Activated T-helper 1 cell treated with anti-CD3 and anti-CD28 coated beads, Interleukin-12 subunit alpha, Interleukin-12 subunit beta, Interleukin-2, Interleukin-4 antibody, amounts not matched to agents 30 ng/mL and 10 ng/mL and 1 ng/mL, durations not matched to agents 14 hours and 24 hours and 36 hours (primary cell): ENCODE measurements around the gene LETM1. TPM values are rescaled to one million over a fixed set of nuclear protein-coding genes. Genes with fewer than 3 reads are reported as not detected.
"Not testable (repeated sequence)": the region's sequence is repeated elsewhere in the genome, so short reads cannot be mapped to it uniquely, and the experiment has no call there.

Source experiments
- DNase-seq: peaks from one replicate; pipeline ENCODE4 v3.0.0; 2021; ENCODE audit warnings: low spot score
- H3K27ac Mint-ChIP-seq: one replicate; pipeline ENCODE4 v1.8.0; 2021; ENCODE audit warnings: mild to moderate bottlenecking, mixed read lengths
- H3K27me3 Mint-ChIP-seq: one replicate; pipeline ENCODE4 v1.8.0; 2022; ENCODE audit warnings: mild to moderate bottlenecking, moderate library complexity, mixed read lengths; ENCODE audit not compliant: insufficient read depth
- H3K36me3 Mint-ChIP-seq: one replicate; pipeline ENCODE4 v1.8.0; 2021; ENCODE audit warnings: low read depth, mixed read lengths
- H3K4me1 Mint-ChIP-seq: one replicate; pipeline ENCODE4 v1.8.0; 2021; ENCODE audit warnings: low read depth, mixed read lengths
- H3K4me3 Mint-ChIP-seq: one replicate; pipeline ENCODE4 v1.8.0; 2021; ENCODE audit warnings: mild to moderate bottlenecking, moderate library complexity, mixed read lengths
- H3K9me3 Mint-ChIP-seq: one replicate; pipeline ENCODE4 v1.8.0; 2021; ENCODE audit warnings: mixed read lengths
- intact Hi-C: fragments of 100-400 bp; cut with micrococcal nuclease; formaldehyde crosslinking; loops from one replicate; pipeline ENCODE4 v1.15.1; 2024
- total RNA-seq: library from RNA; stranded (reverse); gene quantifications from 2 replicates; pipeline ENCODE4 v1.2.3, GENCODE V29; 2022

The LETM1 gene
- total RNA-seq, 1 donor from 2014 or later: 101 TPM

DNA sequence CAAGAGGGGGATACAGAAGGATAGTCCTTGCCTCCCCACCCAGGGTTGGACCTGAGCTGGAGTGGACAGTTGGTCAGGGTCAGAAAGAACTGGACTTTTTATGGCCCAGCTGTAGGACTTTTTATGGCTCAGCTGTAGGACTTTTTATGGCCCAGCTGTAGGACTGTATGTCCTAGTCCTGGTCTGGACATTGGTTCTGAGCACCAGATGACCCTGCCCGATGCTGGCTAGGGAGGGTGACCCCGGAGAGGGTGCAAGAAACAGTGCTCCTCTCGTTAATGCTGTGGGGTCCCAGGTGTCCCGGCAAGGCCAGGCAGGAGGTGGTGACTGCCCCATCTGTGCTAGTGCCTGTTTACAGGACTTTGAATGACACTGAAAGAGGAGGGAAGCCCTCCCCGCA is 2.0 kb upstream of the LETM1 start:
- Mint-ChIP-seq H3K27ac (no peak overlapping the region), H3K36me3 (peaks cover 7% of the 10 kb centered on the region), H3K27me3 (no peaks in the 10 kb centered on the region)

DNA sequence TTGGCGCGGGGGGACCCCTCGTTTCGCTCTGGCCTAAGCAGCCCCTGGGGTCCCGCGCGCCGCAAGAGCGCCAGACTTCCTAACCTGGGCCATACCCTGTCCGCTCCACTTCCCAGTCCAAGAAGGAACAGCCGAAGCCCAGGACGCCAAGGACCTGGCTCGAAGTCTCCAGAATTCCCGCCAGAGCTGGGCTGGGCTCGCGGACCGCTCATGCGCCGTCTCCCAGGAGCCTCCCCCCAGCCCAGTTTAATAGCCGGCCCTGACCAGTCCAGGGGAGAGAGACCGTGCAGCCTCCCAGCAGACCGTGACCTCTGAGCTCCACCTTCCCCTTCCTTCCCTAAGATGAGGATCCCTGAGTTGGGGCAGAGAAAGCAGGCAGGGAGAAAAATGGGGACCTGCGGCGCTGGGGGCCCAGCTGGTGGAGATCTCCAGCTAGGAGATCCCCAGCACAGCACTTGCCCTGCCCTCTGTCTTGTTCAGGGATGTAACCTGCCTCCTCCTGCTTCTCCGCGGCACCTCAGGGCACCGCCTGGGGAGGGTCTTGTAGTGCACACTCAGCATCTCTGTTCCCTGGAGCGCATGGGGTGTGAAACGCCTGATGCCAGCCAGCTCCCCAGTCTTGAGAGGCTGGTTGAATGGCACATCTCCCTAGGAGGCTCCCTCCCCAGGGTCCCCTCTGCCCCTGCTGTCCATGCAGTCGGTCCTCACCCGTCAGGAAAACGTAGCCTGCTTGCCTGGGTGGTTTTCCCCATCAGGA is 1.2 kb upstream of the LETM1 start:
- Mint-ChIP-seq H3K4me3 (peak overlapping the region; percentile 84), H3K4me1 (peaks cover 33% of the 10 kb centered on the region), H3K27ac (peak overlapping the region; percentile 61), H3K36me3 (peaks cover 13% of the 10 kb centered on the region), H3K27me3 (no peaks in the 10 kb centered on the region), H3K9me3 (no peaks in the 10 kb centered on the region)
- DNase-seq: no peak
- intact Hi-C loops: loop anchor here (1.0 to 10.0 kb wide), 13 partner anchors 13 to 925 kb away; partner anchors contain the start of genes CFAP99, CTBP1, FAM193A and GAK

More for the DNA sequence above, 2.0 kb upstream of the LETM1 start:
- no peaks in the 10 kb centered on the region for H3K9me3 Mint-ChIP-seq
- no peak overlapping the region for H3K4me3 Mint-ChIP-seq
- peaks cover 30% of the 10 kb centered on the region for H3K4me1 Mint-ChIP-seq
- intact Hi-C loops: loop anchor here (2.0 to 10.0 kb wide), 4 partner anchors 53 to 926 kb away; partner anchors contain the start of genes CTBP1, GAK, TMEM175 and UVSSA
- DNase-seq: no peak

DNA sequence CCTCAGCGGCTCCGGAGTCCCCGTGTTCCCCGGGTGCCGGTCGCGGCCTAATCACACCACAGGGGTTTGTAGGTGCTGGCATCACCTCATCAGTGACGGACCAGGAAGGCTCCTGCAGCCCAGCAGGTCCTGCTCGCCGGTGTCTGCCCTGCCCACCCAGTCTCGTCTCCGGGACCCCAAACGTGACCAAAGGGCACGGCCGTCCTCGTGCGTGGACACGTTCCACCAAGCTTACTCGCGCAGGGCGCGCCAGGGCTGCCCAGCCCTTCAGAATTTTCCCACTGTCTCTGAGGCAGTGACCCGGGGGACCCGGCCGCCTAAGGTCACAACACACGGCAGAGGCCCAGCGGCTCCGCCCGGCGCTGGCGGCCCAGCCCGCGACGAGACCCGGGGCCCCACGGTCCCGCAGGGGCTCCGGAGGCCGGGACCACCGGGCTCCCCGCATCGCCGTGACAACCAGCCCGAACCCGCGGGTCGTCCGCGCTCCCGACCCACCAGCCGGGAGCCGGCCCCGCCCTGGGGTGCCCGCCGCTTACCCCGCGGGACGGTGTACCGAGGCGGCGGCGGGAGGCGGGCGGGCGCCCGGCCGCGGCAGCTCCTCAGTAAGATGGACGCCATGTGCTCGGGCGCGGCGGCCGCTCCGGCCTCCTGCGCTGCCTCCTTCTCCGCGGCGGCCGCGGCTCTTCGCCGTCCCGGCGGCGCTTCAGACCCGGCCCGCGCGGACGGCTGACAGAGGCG is 454 bp downstream of the LETM1 start:
- intact Hi-C loops: loop anchor here (1.0 to 10.0 kb wide), 14 partner anchors 15 to 923 kb away; partner anchors contain the start of genes CFAP99, CTBP1, FAM193A and GAK

DNA sequence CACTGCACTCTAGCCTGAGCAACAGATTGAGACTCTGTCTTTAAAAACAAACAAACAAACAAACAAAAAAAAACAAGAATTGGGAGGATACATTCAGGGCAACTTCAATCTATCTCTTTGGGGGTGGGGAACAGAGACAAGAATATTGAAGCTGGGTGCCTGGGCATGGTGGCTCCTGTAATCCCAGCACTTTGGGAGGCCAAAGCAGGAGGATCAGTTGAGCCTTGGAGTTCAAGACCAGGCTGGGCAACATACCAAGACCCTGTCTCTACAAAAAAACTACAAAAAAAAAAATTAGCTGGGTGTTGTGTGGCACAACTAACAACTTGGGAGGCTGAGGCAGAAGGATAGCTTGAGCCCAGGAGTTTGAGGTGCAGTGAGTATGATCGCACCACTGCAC is 1.2 kb downstream of the LETM1 start:
- Mint-ChIP-seq H3K4me1 (peaks cover 37% of the 10 kb centered on the region), H3K27ac (peak overlapping the region; percentile 68), H3K36me3 (peaks cover 13% of the 10 kb centered on the region), H3K9me3 (no peaks in the 10 kb centered on the region), H3K27me3 (no peaks in the 10 kb centered on the region), H3K4me3 (peak overlapping the region; percentile 87)
- no peak for DNase-seq
- intact Hi-C loops: loop anchor here (2.0 to 10.0 kb wide), 4 partner anchors 20 to 922 kb away; partner anchors contain the start of genes CTBP1, GAK, TMEM175 and UVSSA

More for the DNA sequence above, 454 bp downstream of the LETM1 start:
- DNase-seq: no peak
- Mint-ChIP-seq H3K4me3 (peak overlapping the region; percentile 87), H3K27me3 (no peaks in the 10 kb centered on the region), H3K36me3 (peaks cover 13% of the 10 kb centered on the region), H3K4me1 (peaks cover 37% of the 10 kb centered on the region), H3K27ac (peak overlapping the region; percentile 68), H3K9me3 (no peaks in the 10 kb centered on the region)

DNA sequence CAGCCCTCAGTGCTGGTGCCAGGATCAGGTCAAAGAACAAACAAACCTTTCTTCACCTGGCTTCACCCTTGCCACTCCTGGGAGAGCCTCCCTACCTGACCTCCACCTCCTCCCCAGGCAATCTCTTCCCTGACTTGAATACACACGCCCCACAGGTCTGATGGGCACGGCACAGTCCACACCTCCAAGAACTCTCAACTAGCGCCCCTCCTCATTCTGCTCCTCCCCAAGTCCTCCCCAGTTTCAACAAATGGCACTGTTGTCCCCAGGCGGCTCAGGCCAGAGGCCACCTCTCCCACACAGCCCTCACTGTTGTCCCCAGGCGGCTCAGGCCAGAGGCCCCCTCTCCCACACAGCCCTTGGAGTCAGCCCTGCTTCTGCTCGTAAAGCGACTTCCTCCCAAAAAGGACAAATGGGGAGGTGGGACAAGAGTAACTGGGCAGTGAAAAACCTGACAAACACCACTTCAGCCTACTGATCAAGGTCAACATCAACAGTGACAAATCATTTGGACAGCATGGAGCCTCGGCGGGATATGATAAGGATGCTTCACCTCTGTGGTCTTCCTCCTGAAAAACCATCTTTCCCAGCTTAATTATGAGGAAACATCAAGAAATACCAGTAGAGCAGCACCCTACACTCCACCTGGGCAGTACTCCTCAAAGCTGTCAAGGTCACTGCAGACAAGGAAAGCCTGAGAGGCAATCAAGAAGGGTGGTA is 2.9 kb downstream of the LETM1 start:
- peaks cover 11% of the 10 kb centered on the region for H3K36me3 Mint-ChIP-seq
- intact Hi-C loops: loop anchor here (10.0 kb wide), 1 partner anchor 508 kb away; the partner anchor contains the start of gene UVSSA
- H3K27me3 Mint-ChIP-seq: no peaks in the 10 kb centered on the region
- peak overlapping the region; percentile 77 for H3K4me3 Mint-ChIP-seq
- peak overlapping the region; percentile 37 for H3K27ac Mint-ChIP-seq
- H3K4me1 Mint-ChIP-seq: peaks cover 37% of the 10 kb centered on the region
- H3K9me3 Mint-ChIP-seq: no peaks in the 10 kb centered on the region
- DNase-seq: no peak

DNA sequence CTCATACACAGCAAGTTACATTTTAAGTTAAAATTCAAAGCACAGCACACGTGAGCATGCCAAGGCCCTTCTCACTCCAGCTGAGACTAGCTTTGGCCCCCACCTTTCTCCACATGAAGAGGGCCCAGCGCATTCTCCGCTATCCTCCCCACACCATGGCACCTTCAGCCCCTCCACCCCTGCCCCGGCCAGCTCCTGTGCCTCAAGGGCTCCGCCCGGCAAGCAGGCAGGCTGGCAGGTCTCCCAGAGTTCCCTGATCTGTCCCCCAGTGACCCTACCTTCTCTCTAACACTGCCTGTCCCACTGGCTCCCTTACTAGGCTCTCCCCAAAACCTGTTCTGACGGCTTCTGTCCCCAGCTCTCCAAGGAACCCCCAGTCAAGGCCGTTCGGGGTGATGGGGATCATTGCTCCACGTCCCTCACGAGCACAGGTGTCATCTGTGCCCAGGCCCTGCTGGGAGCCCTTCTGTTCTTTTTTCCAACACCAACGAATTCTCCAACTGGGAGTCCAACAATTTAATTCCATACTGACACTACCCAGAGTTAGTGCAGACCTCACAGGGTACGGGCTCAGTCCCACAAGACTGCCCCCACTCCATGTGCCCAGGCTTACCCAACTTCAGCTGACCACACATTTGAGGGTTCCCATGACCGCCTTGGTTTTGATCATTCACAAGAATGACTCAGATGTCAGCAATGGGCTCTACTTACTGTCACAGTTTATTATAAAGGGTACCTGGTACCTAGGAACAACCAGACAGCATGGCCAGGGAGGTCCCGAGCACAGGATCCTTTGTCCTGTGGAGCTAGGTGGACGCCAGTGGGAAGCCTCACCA is 4.2 kb downstream of the LETM1 start:
- peaks cover 15% of the 10 kb centered on the region for H3K36me3 Mint-ChIP-seq
- no peaks in the 10 kb centered on the region for H3K27me3 Mint-ChIP-seq
- H3K4me3 Mint-ChIP-seq: no peak overlapping the region
- DNase-seq: no peak
- intact Hi-C loops: loop anchor here (10.0 kb wide), 1 partner anchor 507 kb away; the partner anchor contains the start of gene UVSSA
- H3K9me3 Mint-ChIP-seq: no peaks in the 10 kb centered on the region
- peak overlapping the region; percentile 4 for H3K27ac Mint-ChIP-seq
- H3K4me1 Mint-ChIP-seq: peaks cover 30% of the 10 kb centered on the region

DNA sequence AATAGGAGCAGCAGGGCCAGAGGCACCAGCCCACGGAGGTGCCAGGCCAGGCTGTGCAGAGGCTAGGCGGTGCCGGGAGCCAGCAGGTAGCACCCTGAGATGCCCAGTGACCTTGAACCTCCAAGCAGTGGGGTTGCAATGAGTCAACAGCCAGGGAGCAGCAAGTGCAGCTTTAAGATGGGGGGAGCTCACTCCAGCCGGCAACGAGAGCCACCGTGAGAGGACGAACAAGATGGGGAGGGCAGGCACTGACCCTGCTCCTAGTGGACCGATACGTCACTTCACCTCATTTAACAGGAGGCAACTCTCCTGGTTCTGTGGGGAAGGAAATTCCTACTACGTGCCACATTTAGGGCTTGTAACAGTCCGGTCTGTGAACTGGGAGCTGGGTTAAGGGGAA is 4.8 kb downstream of the LETM1 start:
- intact Hi-C loops: loop anchor here (10.0 kb wide), 1 partner anchor 506 kb away; the partner anchor contains the start of gene UVSSA
- H3K36me3 Mint-ChIP-seq: peaks cover 18% of the 10 kb centered on the region
- no peak overlapping the region for H3K27ac Mint-ChIP-seq
- H3K9me3 Mint-ChIP-seq: no peaks in the 10 kb centered on the region
- H3K4me1 Mint-ChIP-seq: peaks cover 30% of the 10 kb centered on the region
- no peaks in the 10 kb centered on the region for H3K27me3 Mint-ChIP-seq
- no peak for DNase-seq
- no peak overlapping the region for H3K4me3 Mint-ChIP-seq

DNA sequence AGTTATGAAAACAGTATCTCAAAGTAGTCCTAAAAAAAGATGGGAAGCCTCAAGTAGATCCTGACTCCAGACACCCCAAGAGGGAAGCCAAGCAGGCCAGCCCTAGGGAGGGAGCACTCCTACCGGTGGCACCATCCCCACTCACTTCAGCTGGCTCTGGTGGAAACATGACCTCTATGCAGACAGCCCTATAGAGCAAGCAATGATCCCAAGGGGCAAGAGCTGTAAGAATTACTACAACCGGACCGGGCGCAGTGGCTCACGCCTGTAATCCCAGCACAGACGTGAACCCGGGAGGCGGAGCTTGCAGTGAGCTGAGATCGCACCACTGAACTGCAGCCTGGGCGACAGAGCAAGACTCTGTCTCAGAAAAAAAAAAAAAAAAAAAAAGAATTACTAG is 5.7 kb downstream of the LETM1 start:
- Mint-ChIP-seq H3K4me3 (no peak overlapping the region), H3K9me3 (no peaks in the 10 kb centered on the region), H3K4me1 (peaks cover 30% of the 10 kb centered on the region), H3K27ac (no peak overlapping the region), H3K36me3 (peaks cover 18% of the 10 kb centered on the region), H3K27me3 (no peaks in the 10 kb centered on the region)
- DNase-seq: no peak
- intact Hi-C loops: loop anchor here (10.0 kb wide), 1 partner anchor 505 kb away; the partner anchor contains the start of gene UVSSA

DNA sequence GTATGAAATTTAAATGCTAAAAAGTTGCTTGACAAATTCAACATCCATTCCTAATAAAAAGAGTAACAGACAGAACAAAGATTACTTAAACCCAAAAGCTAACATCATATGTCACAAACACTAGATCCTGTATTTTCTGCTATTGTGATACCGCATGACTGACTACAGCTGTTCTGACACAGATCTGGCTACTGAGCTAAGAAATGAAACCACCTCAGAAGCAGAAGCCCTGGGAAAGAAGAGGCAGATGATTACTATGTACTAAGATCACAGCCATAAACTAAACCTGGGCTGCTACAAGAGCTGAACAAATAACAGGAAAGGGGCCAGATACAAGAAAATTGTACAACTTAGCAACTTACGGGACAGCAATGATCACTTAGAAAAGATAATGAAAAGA is 9.4 kb downstream of the LETM1 start:
- intact Hi-C loops: no loop called here
- DNase-seq: no peak
- Mint-ChIP-seq H3K4me3 (no peak overlapping the region), H3K4me1 (peaks cover 22% of the 10 kb centered on the region), H3K36me3 (peaks cover 20% of the 10 kb centered on the region), H3K27ac (no peak overlapping the region), H3K9me3 (no peaks in the 10 kb centered on the region), H3K27me3 (no peaks in the 10 kb centered on the region)

DNA sequence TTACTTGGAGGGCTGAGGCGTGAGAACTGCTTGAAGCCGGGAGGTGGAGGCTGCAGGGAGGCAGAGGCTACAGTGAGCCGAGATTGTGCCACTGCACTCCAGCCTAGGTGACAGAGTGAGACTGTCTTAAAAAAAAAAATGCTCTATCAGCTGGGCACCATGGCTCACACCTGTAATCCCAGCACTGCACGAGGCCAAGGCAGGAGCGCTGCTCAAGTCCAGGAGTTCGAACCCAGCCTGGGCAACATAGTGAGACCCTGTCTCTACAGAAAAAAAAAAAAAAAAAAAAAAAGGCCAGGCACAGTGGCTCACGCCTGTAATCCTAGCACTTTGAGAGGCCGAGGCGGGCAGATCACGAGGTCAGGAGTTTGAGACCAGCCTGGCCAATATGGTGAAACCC is 11.3 kb downstream of the LETM1 start:
- DNase-seq, H3K27me3 Mint-ChIP-seq, H3K27ac Mint-ChIP-seq, intact Hi-C loops, H3K9me3 Mint-ChIP-seq, H3K4me3 Mint-ChIP-seq: not testable (repeated sequence)
- Mint-ChIP-seq H3K36me3 (peaks cover 22% of the 10 kb centered on the region), H3K4me1 (peaks cover 17% of the 10 kb centered on the region)

DNA sequence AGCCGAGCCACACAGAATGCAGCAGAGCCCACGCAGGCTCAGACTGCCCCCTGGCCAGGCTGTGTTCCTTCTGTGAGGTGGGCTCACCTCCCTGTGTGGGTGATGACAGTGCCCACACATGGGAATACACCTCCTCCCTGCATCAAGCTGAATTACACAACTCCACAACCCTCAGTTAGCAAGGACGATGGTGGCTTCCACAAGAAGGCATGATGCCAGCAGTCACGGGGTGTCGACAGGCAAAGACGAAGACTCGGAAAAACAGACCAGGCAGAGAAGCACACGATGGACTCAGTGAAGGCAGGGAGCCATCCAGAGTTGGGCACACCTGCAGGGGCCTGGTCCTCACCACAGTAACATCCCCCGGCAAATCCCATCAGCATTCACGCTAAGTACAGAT is 12.1 kb downstream of the LETM1 start:
- no peak for DNase-seq
- Mint-ChIP-seq H3K27ac (no peak overlapping the region), H3K4me3 (no peak overlapping the region), H3K27me3 (no peaks in the 10 kb centered on the region), H3K4me1 (peaks cover 17% of the 10 kb centered on the region), H3K9me3 (no peaks in the 10 kb centered on the region), H3K36me3 (peaks cover 30% of the 10 kb centered on the region)
- intact Hi-C loops: no loop called here

DNA sequence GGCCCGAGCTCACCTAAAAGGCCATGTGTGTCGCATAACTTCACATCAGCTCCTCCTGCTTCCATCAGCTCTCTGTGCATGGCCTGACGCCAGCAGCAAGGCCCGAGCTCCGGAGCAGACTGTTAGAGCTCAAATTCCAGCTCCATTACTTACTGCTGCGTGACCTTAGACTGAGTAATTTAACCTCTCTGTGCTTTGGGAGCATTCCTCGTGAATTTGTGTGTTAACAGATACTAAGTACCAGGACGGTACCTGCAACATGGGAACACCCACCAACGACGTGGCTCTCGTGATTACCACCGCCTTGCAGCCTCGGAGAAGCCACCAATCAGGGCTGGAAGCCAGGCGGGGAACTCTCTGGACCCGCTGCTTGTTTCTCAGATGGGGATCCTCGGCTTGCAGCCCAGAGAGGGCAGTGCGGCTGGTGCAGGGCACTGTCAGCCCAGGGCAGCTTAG is 12.9 kb downstream of the LETM1 start:
- no peaks in the 10 kb centered on the region for H3K9me3 Mint-ChIP-seq
- H3K27ac Mint-ChIP-seq: no peak overlapping the region
- no peaks in the 10 kb centered on the region for H3K27me3 Mint-ChIP-seq
- no peak for DNase-seq
- H3K36me3 Mint-ChIP-seq: peaks cover 30% of the 10 kb centered on the region
- no peak overlapping the region for H3K4me3 Mint-ChIP-seq
- intact Hi-C loops: no loop called here
- peaks cover 17% of the 10 kb centered on the region for H3K4me1 Mint-ChIP-seq
